Tibial nerve (tissue), 4 donors: Measurements from ENCODE around the gene AMFR.

ENCODE experiments used
- EP300 ChIP-seq, 2 donors: sonication (generic); formaldehyde crosslinking; IDR thresholded peaks; one replicate each; pipeline ENCODE4 v1.6.1; 2017; ENCODE audit warnings: antibody characterized with exemption in 2 of 2, mild to moderate bottlenecking in 1 of 2
- POLR2A ChIP-seq, 2 donors: fragments of 450-650 bp; IDR thresholded peaks; one replicate each; pipeline ENCODE4 v1.6.1; 2017; ENCODE audit warnings: antibody characterized with exemption in 2 of 2, mild to moderate bottlenecking in 2 of 2, moderate library complexity in 2 of 2
- TF ChIP-seq, protein P1 (sequence below), 5 experiments: fragments of 200-600 bp in 3 of 5; fragments of 450-650 bp in 2 of 5; sonication (generic) in 3 of 5; IDR thresholded peaks; one replicate each; pipeline ENCODE4 v1.5.1; 2016 to 2019; ENCODE audit warnings: antibody characterized with exemption in 5 of 5, mild to moderate bottlenecking in 3 of 5, moderate library complexity in 2 of 5

DNA sequence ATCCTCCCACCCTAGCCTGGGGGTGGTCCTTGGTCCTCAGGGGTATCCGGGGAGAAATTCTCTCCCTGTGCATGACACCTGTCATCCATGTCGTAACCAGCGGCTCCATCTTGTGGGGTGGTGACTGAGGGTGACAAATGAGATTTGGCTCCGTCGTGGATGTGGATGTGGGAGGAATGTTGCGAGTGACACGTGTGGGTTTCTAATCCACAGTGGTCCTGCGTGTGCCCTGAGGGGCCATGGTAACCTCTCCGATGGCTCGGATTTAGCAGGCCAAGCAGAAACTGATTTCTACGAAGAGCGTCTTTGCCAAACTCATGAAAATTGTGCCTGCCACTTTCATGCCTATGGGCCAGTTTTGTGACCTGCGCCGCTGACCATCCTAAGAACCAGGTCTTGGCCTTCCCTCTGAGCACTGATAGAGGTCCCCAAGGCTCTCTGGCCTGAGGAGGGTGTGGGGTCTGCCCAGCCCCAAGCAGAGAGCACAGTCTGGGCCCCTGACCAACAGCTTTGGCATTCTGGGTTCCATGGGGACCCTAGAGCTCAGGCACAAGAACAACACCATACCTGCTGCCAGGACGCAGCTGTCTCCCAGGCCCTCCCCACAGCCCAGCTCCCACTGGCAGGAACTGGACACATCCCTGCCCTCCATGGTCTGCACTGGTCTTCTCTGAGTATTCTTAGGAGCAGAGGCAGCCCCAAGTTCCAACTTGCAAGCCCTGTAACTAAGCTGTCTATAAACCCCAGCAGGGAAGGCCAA, 79.0 kb downstream of the AMFR start:
- TF ChIP-seq, protein P1, sequence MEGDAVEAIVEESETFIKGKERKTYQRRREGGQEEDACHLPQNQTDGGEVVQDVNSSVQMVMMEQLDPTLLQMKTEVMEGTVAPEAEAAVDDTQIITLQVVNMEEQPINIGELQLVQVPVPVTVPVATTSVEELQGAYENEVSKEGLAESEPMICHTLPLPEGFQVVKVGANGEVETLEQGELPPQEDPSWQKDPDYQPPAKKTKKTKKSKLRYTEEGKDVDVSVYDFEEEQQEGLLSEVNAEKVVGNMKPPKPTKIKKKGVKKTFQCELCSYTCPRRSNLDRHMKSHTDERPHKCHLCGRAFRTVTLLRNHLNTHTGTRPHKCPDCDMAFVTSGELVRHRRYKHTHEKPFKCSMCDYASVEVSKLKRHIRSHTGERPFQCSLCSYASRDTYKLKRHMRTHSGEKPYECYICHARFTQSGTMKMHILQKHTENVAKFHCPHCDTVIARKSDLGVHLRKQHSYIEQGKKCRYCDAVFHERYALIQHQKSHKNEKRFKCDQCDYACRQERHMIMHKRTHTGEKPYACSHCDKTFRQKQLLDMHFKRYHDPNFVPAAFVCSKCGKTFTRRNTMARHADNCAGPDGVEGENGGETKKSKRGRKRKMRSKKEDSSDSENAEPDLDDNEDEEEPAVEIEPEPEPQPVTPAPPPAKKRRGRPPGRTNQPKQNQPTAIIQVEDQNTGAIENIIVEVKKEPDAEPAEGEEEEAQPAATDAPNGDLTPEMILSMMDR (IDR thresholded peaks at IDR 0.05), result no peak
- TF ChIP-seq POLR2A (IDR thresholded peaks at IDR 0.05) (no peak), EP300 (IDR thresholded peaks at IDR 0.05) (no peak)
